NCI-H748 treated with DMSO at 0.1 percent for 48 hours (cell line): ENCODE measurements around the gene REXO1.

Experiments
- DNase-seq: peaks from one replicate; lab custom pipeline; 2025; lab: John Stamatoyannopoulos, UW

Gene REXO1

GRCh38 chr19:1828279-1829238 is 19.7 kb downstream of the REXO1 start:
- no peak for DNase-seq

GRCh38 chr19:1827566-1828278 is 20.6 kb downstream of the REXO1 start:
- no peak for DNase-seq

- no peak for DNase-seq
Observed at GRCh38 chr19:1826557-1827521, 21.4 kb downstream of the REXO1 start.

- DNase-seq: peak; percentile 1
Observed at GRCh38 chr19:1825909-1826556, 22.2 kb downstream of the REXO1 start.

GRCh38 chr19:1824252-1824622 is 24.0 kb downstream of the REXO1 start:
- no peak for DNase-seq

- DNase-seq: no peak
Observed at GRCh38 chr19:1823539-1824251, 24.6 kb downstream of the REXO1 start.

- no peak for DNase-seq
Observed at GRCh38 chr19:1823020-1823419, 25.3 kb downstream of the REXO1 start.

- no peak for DNase-seq
Observed at GRCh38 chr19:1822210-1822609, 26.1 kb downstream of the REXO1 start.

GRCh38 chr19:1819341-1820255 is 28.7 kb downstream of the REXO1 start:
- no peak for DNase-seq

- no peak for DNase-seq
Observed at GRCh38 chr19:1818549-1819195, 29.6 kb downstream of the REXO1 start.

- DNase-seq: no peak
Observed at GRCh38 chr19:1817553-1818179, 30.6 kb downstream of the REXO1 start.

- no peak for DNase-seq
Observed at GRCh38 chr19:1816530-1817298, 31.6 kb downstream of the REXO1 start.

GRCh38 chr19:1815605-1816529 is 32.4 kb downstream of the REXO1 start:
- no peak for DNase-seq

GRCh38 chr19:1814833-1815604 is 33.3 kb downstream of the REXO1 start:
- DNase-seq: no peak

- DNase-seq: no peak
Observed at GRCh38 chr19:1814391-1814790, 33.9 kb downstream of the REXO1 start.
